ENCODE measurements around the gene TFRC. TPM values are rescaled to one million over a fixed set of nuclear protein-coding genes. Genes with fewer than 3 reads are reported as not detected.

TFRC gene
- 119 to 123 TPM (median 123 TPM) in 3 replicates for total RNA-seq

- peak; percentile 94 to 96 for DNase-seq (ENCODE audit: low spot score in 2 of 2, unreplicated experiment in 2 of 2)
- no peaks in the 10 kb centered on the region for H3K27me3 Mint-ChIP-seq (ENCODE audit: low read depth)
- H3K4me3 Mint-ChIP-seq: peak within 1 kb of the TSS; percentile 87
- no peaks in the 10 kb centered on the region for H3K9me3 Mint-ChIP-seq
- no peak for TF ChIP-seq CTCF (IDR thresholded peaks at IDR 0.05; ENCODE audit: unreplicated experiment)
- H3K4me1 Mint-ChIP-seq: peaks cover 22% of the 10 kb centered on the region
- no peaks in the 10 kb centered on the region for H3K36me3 Mint-ChIP-seq
- H3K27ac Mint-ChIP-seq: peak within 1 kb of the TSS; percentile 94
Observed at GRCh38 chr3:196081834-196082618, at the start of gene TFRC. Gene TFRC, minus strand, starts transcription at chr3:196082090. Its CDS starts 4,991 bp downstream, at chr3:196077099.

- no peak for DNase-seq (ENCODE audit: low spot score in 2 of 2, unreplicated experiment in 2 of 2)
- H3K36me3 Mint-ChIP-seq: no peaks in the 10 kb centered on the region
- no peak overlapping the region for H3K27ac Mint-ChIP-seq
- peaks cover 4% of the 10 kb centered on the region for H3K9me3 Mint-ChIP-seq
- no peak overlapping the region for H3K4me3 Mint-ChIP-seq
- H3K27me3 Mint-ChIP-seq (ENCODE audit: low read depth): no peaks in the 10 kb centered on the region
- peaks cover 11% of the 10 kb centered on the region for H3K4me1 Mint-ChIP-seq
- TF ChIP-seq CTCF (IDR thresholded peaks at IDR 0.05; ENCODE audit: unreplicated experiment): no peak
Observed at GRCh38 chr3:196128172-196128843, 46.4 kb upstream of the TFRC start.

- no peaks in the 10 kb centered on the region for H3K27me3 Mint-ChIP-seq (ENCODE audit: low read depth)
- peaks cover 18% of the 10 kb centered on the region for H3K4me1 Mint-ChIP-seq
Observed at GRCh38 chr3:196127308-196128040, 45.6 kb upstream of the TFRC start.

GRCh38 chr3:196124608-196125007, 42.7 kb upstream of the TFRC start:
- no peak for DNase-seq (ENCODE audit: low spot score in 2 of 2, unreplicated experiment in 2 of 2)
- Mint-ChIP-seq H3K36me3 (no peaks in the 10 kb centered on the region), H3K9me3 (peaks cover 4% of the 10 kb centered on the region), H3K4me3 (no peak overlapping the region), H3K4me1 (peaks cover 34% of the 10 kb centered on the region), H3K27me3 (ENCODE audit: low read depth) (no peaks in the 10 kb centered on the region), H3K27ac (no peak overlapping the region)
- no peak for TF ChIP-seq CTCF (IDR thresholded peaks at IDR 0.05; ENCODE audit: unreplicated experiment)

More at GRCh38 chr3:196127308-196128040, 45.6 kb upstream of the TFRC start:
- no peaks in the 10 kb centered on the region for H3K36me3 Mint-ChIP-seq
- H3K4me3 Mint-ChIP-seq: no peak overlapping the region
- no peak for DNase-seq (ENCODE audit: low spot score in 2 of 2, unreplicated experiment in 2 of 2)
- H3K9me3 Mint-ChIP-seq: peaks cover 4% of the 10 kb centered on the region
- no peak for TF ChIP-seq CTCF (IDR thresholded peaks at IDR 0.05; ENCODE audit: unreplicated experiment)
- no peak overlapping the region for H3K27ac Mint-ChIP-seq

GRCh38 chr3:196122688-196123046, 40.8 kb upstream of the TFRC start:
- Mint-ChIP-seq H3K27me3 (ENCODE audit: low read depth) (no peaks in the 10 kb centered on the region), H3K27ac (peak overlapping the region; percentile 89), H3K4me3 (no peak overlapping the region), H3K36me3 (no peaks in the 10 kb centered on the region), H3K9me3 (peaks cover 4% of the 10 kb centered on the region), H3K4me1 (peaks cover 33% of the 10 kb centered on the region)
- DNase-seq (ENCODE audit: low spot score in 2 of 2, unreplicated experiment in 2 of 2): no peak
- no peak for TF ChIP-seq CTCF (IDR thresholded peaks at IDR 0.05; ENCODE audit: unreplicated experiment)
